Hematopoietic multipotent progenitor cell treated with erythropoietin and hydrocortisone succinate and interleukin-3 and kit ligand, for 4 days (in vitro differentiated cells): ENCODE measurements around the gene MMAB.

Experiments used
- DNase-seq: peaks from one replicate; pipeline ENCODE4 v3.0.0-alpha.2; 2015

Gene MMAB

GRCh38 chr12:109581856-109582255 lies 8.6 kb upstream of the MMAB start:
- DNase-seq, result no peak

GRCh38 chr12:109581334-109581691 lies 8.0 kb upstream of the MMAB start:
- DNase-seq, result no peak

GRCh38 chr12:109580684-109581333 lies 7.5 kb upstream of the MMAB start:
- no peak for DNase-seq

- no peak for DNase-seq
Measured at GRCh38 chr12:109580272-109580671, 7.0 kb upstream of the MMAB start.

- DNase-seq, result no peak
Measured at GRCh38 chr12:109579639-109580038, 6.3 kb upstream of the MMAB start.

- no peak for DNase-seq
Measured at GRCh38 chr12:109578330-109578927, 5.1 kb upstream of the MMAB start.

- DNase-seq, result no peak
Measured at GRCh38 chr12:109577311-109577710, 4.0 kb upstream of the MMAB start.

GRCh38 chr12:109575683-109576082 lies 2.4 kb upstream of the MMAB start:
- DNase-seq, result no peak

GRCh38 chr12:109573914-109574244 lies 575 bp upstream of the MMAB start:
- no peak for DNase-seq

- DNase-seq, result peak; percentile 19
Measured at GRCh38 chr12:109572506-109572845, 828 bp downstream of the MMAB start.

- DNase-seq, result no peak
Measured at GRCh38 chr12:109571773-109572505, 1.4 kb downstream of the MMAB start.

- DNase-seq, result no peak
Measured at GRCh38 chr12:109568486-109568885, 4.8 kb downstream of the MMAB start.

GRCh38 chr12:109567967-109568366 lies 5.3 kb downstream of the MMAB start:
- no peak for DNase-seq

- DNase-seq, result no peak
Measured at GRCh38 chr12:109567296-109567695, 6.0 kb downstream of the MMAB start.

- DNase-seq, result no peak
Measured at GRCh38 chr12:109566424-109566823, 6.9 kb downstream of the MMAB start.

- DNase-seq, result no peak
Measured at GRCh38 chr12:109563291-109564284, 9.7 kb downstream of the MMAB start.

- DNase-seq, result no peak
Measured at GRCh38 chr12:109562871-109563270, 10.4 kb downstream of the MMAB start.

GRCh38 chr12:109561711-109562030 lies 11.6 kb downstream of the MMAB start:
- DNase-seq, result no peak

- DNase-seq, result no peak
Measured at GRCh38 chr12:109560867-109561710, 12.2 kb downstream of the MMAB start.

- DNase-seq, result no peak
Measured at GRCh38 chr12:109559601-109560000, 13.7 kb downstream of the MMAB start.

- no peak for DNase-seq
Measured at GRCh38 chr12:109559200-109559505, 14.2 kb downstream of the MMAB start.

- no peak for DNase-seq
Measured at GRCh38 chr12:109558374-109559199, 14.7 kb downstream of the MMAB start.
